ENCODE data around the gene DIPK1C.

DNA sequence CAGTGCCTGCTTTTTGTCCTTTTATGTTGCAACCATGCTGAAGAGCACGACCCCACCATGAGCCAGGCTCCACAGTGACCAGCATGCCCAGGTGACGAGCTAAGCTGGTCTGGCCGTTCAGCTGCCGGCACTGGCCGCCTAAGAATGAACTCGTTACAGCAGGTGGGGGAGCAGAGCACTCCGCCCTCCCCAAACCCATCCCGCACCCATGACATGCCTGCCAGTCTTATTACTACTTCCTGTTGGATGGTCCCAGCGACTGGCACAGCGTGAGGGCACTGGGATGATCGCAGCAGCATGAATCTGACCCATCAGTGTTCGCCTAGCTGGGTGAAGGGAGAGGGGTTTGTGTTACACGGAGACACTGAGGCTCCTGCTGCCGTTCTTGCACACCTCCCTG is 11.5 kb downstream of the DIPK1C start:
- no peak for TF ChIP-seq ZC3H10 (CRISPR knock-in tag; IDR thresholded peaks at IDR 0.05)
- TF ChIP-seq CSRNP3 (CRISPR knock-in tag; IDR thresholded peaks at IDR 0.05), result no peak
- TF ChIP-seq ARNTL (CRISPR knock-in tag; IDR thresholded peaks at IDR 0.05; ENCODE audit: borderline replicate concordance, low read depth), result no peak
- no peak for TF ChIP-seq PPARA (CRISPR knock-in tag; IDR thresholded peaks at IDR 0.05; ENCODE audit: borderline replicate concordance)
- no peak for TF ChIP-seq SNAI2 (CRISPR knock-in tag; IDR thresholded peaks at IDR 0.05)
- TF ChIP-seq, protein P1, sequence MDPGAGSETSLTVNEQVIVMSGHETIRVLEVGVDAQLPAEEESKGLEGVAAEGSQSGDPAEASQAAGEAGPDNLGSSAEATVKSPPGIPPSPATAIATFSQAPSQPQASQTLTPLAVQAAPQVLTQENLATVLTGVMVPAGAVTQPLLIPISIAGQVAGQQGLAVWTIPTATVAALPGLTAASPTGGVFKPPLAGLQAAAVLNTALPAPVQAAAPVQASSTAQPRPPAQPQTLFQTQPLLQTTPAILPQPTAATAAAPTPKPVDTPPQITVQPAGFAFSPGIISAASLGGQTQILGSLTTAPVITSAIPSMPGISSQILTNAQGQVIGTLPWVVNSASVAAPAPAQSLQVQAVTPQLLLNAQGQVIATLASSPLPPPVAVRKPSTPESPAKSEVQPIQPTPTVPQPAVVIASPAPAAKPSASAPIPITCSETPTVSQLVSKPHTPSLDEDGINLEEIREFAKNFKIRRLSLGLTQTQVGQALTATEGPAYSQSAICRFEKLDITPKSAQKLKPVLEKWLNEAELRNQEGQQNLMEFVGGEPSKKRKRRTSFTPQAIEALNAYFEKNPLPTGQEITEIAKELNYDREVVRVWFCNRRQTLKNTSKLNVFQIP (CRISPR knock-in tag; IDR thresholded peaks at IDR 0.05; ENCODE audit: borderline replicate concordance, low read depth), result no peak
- no peak for TF ChIP-seq RARB (CRISPR knock-in tag; IDR thresholded peaks at IDR 0.05)
- no peak for TF ChIP-seq ZFP30 (CRISPR knock-in tag; IDR thresholded peaks at IDR 0.05)
- no peak for TF ChIP-seq ZNF565 (CRISPR knock-in tag; conservative IDR thresholded peaks at IDR 0.05; ENCODE audit: low read depth)
- TF ChIP-seq GLIS3 (CRISPR knock-in tag; IDR thresholded peaks at IDR 0.05), result no peak
- TF ChIP-seq TSHZ2 (CRISPR knock-in tag; IDR thresholded peaks at IDR 0.05), result no peak
- TF ChIP-seq, protein P2, sequence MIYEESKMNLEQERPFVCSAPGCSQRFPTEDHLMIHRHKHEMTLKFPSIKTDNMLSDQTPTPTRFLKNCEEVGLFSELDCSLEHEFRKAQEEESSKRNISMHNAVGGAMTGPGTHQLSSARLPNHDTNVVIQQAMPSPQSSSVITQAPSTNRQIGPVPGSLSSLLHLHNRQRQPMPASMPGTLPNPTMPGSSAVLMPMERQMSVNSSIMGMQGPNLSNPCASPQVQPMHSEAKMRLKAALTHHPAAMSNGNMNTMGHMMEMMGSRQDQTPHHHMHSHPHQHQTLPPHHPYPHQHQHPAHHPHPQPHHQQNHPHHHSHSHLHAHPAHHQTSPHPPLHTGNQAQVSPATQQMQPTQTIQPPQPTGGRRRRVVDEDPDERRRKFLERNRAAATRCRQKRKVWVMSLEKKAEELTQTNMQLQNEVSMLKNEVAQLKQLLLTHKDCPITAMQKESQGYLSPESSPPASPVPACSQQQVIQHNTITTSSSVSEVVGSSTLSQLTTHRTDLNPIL (CRISPR knock-in tag; IDR thresholded peaks at IDR 0.05; ENCODE audit: low read depth), result no peak
